Peyer's patch (tissue), 4 donors: ENCODE measurements around the gene CBARP.

Experiments used
- CTCF ChIP-seq, 6 experiments: fragments of 450-650 bp in 4 of 6; fragments of 200-600 bp in 2 of 6; sonication (generic) in 1 of 6; IDR thresholded peaks; one replicate each; pipeline ENCODE4 v1.5.1; 2017 to 2019; ENCODE audit warnings: antibody characterized with exemption in 6 of 6, mild to moderate bottlenecking in 3 of 6, moderate library complexity in 1 of 6
- POLR2A ChIP-seq, 2 donors: fragments of 450-650 bp; IDR thresholded peaks; one replicate each; pipeline ENCODE4 v1.5.1; 2017; ENCODE audit warnings: antibody characterized with exemption in 2 of 2, mild to moderate bottlenecking in 2 of 2, moderate library complexity in 2 of 2

GRCh38 chr19:1182727-1183126, 55.1 kb downstream of the CBARP start:
- no peak for TF ChIP-seq CTCF (IDR thresholded peaks at IDR 0.05)
- no peak for TF ChIP-seq POLR2A (IDR thresholded peaks at IDR 0.05)
